ENCODE data around the gene EZR.

EZR gene

GRCh38 chr6:158786645-158787304, 32.4 kb downstream of the EZR start:
- TF ChIP-seq, protein P1, sequence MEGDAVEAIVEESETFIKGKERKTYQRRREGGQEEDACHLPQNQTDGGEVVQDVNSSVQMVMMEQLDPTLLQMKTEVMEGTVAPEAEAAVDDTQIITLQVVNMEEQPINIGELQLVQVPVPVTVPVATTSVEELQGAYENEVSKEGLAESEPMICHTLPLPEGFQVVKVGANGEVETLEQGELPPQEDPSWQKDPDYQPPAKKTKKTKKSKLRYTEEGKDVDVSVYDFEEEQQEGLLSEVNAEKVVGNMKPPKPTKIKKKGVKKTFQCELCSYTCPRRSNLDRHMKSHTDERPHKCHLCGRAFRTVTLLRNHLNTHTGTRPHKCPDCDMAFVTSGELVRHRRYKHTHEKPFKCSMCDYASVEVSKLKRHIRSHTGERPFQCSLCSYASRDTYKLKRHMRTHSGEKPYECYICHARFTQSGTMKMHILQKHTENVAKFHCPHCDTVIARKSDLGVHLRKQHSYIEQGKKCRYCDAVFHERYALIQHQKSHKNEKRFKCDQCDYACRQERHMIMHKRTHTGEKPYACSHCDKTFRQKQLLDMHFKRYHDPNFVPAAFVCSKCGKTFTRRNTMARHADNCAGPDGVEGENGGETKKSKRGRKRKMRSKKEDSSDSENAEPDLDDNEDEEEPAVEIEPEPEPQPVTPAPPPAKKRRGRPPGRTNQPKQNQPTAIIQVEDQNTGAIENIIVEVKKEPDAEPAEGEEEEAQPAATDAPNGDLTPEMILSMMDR (IDR thresholded peaks at IDR 0.05; ENCODE audit: control insufficient read depth, insufficient read depth, low read depth, low read length, missing control alignments), result no peak
- DNase-seq (ENCODE audit: low read depth), result no peak
- H3K4me3 ChIP-seq (ENCODE audit: control insufficient read depth, low read depth, low read length), result no peak overlapping the region

DNA sequence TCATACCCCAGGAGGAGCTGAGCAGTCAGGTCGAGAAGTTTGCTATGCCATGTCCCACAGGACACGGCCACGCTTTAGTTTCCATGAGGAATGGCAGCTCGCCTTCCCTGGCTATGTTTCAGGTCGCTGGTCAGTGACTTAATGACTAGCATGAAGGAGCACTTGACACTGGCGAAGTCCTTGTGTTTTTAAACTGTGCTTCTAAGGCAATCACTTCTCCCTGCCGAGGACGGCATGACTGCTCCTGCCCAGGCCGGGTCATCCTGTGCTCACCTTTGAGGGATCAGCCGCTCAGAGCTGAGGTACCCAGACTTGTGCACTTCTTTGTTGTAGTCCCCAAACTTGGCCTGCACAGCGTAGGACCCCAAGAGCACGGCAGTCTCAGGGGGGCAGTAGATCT, 34.1 kb downstream of the EZR start:
- no peak for DNase-seq (ENCODE audit: low read depth)
- no peak overlapping the region for H3K4me3 ChIP-seq (ENCODE audit: control insufficient read depth, low read depth, low read length)
- TF ChIP-seq, protein P1 (IDR thresholded peaks at IDR 0.05; ENCODE audit: control insufficient read depth, insufficient read depth, low read depth, low read length, missing control alignments), result no peak

GRCh38 chr6:158784505-158784904, 34.7 kb downstream of the EZR start:
- H3K4me3 ChIP-seq (ENCODE audit: control insufficient read depth, low read depth, low read length), result no peak overlapping the region
- DNase-seq (ENCODE audit: low read depth), result no peak

DNA sequence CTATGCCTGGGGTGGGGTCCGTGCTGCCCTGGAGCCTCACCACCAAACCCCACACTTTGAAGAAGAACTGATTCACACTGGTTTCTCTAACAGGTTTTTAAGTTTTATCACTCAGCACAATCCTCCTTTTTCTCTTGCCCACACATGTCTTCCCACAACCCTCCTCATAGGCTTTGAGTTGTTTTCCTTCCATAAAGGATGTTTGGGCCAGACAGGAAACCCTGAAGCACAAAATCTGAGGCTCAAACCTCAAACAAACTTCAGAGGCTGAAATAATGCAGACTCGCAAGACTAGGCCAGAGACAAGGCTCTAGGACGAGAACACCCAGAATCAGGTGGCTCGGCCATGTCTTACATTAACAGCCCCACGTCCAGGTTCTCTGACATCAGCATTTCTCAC, 35.3 kb downstream of the EZR start:
- no peak for DNase-seq (ENCODE audit: low read depth)
- TF ChIP-seq, protein P1 (IDR thresholded peaks at IDR 0.05; ENCODE audit: control insufficient read depth, insufficient read depth, low read depth, low read length, missing control alignments), result no peak
- H3K4me3 ChIP-seq (ENCODE audit: control insufficient read depth, low read depth, low read length), result no peak overlapping the region

More at GRCh38 chr6:158784505-158784904, 34.7 kb downstream of the EZR start:
- TF ChIP-seq, protein P1 (IDR thresholded peaks at IDR 0.05; ENCODE audit: control insufficient read depth, insufficient read depth, low read depth, low read length, missing control alignments), result no peak

- TF ChIP-seq, protein P1 (IDR thresholded peaks at IDR 0.05; ENCODE audit: control insufficient read depth, insufficient read depth, low read depth, low read length, missing control alignments), result no peak
- no peak overlapping the region for H3K4me3 ChIP-seq (ENCODE audit: control insufficient read depth, low read depth, low read length)
- no peak for DNase-seq (ENCODE audit: low read depth)
Observed at GRCh38 chr6:158783167-158783450, 36.1 kb downstream of the EZR start.

DNA sequence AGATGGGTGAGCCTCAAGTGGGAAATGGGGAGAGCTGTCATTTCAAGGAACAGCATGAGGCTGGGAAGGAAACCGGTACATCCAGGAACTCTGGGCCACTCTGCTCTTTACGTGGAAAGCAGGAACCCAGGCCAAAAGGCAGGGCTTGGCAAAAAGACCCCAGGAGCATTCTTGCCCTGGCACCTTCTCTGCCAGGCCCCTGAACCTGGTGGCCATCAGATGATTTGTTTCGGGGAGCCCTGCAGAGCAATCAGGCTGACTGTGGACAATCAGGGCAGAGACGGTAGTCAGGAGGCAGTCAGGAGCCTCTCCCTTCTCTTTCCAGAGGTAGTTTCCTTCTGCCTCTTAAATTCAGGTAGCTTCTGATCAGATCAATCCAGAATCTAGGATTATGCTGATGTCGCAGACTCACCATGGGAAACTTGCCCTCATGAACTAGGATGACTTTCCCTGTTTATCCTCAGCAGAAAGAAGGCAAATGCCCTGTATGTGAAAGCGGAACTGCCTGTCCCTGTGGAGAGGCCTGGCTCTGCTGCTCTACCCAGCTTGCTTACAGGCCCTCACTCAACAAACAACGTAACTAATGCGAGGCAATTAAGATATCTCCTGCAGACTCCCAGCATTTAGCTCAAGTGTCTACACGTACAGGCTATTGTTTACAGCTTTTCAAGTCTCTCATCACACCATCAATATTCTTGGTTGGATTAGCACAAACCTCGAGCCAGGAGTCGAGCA, 36.6 kb downstream of the EZR start:
- TF ChIP-seq, protein P1 (IDR thresholded peaks at IDR 0.05; ENCODE audit: control insufficient read depth, insufficient read depth, low read depth, low read length, missing control alignments), result no peak
- DNase-seq (ENCODE audit: low read depth), result no peak
- H3K4me3 ChIP-seq (ENCODE audit: control insufficient read depth, low read depth, low read length), result no peak overlapping the region
